Ecto neural progenitor cell (in vitro differentiated cells): ENCODE results near the gene CHCHD6.

Experiments used
- DNase-seq: peaks from one replicate; pipeline ENCODE4 v3.0.0-alpha.2; 2018; ENCODE audit warnings: low spot score

Gene CHCHD6

DNA sequence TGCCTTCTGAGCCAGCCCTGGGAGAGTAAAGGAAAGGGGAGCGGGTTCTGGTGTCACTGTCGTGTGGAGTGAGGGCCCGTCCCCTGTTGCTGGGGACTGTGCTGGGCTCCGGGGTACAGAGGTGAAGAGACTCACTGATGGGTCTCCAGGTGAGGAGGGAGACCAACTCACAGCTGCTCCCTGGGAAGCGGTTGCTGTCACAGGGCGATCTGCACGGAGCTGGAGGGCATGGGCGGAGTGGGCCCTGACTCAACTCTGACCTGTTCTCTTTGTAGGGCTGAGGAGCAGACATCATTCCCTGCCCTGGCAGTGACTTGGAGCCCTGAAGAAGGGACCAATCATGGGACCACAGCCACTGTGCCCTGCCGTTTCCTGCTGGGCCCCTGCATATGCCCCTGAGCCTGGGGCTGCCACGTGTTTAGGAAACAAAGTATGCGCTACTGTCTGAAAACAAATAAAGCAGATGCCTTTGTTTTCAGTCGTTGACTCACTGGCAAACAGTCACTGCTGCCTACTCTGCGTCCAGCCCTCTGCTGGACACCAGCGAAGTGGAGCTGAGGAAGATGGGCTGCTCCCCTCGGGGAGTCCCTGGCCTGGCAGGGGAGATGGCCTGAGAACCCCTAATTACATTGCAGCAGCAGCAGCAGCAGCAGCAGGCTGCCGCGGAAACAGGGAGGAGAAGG, 256.0 kb downstream of the CHCHD6 start:
- DNase-seq, result no peak

- DNase-seq, result no peak
These were observed 256.6 kb downstream of the CHCHD6 start for GRCh38 chr3:126960604-126960995.

- no peak for DNase-seq
These were observed 257.3 kb downstream of the CHCHD6 start for GRCh38 chr3:126961191-126961790.

DNA sequence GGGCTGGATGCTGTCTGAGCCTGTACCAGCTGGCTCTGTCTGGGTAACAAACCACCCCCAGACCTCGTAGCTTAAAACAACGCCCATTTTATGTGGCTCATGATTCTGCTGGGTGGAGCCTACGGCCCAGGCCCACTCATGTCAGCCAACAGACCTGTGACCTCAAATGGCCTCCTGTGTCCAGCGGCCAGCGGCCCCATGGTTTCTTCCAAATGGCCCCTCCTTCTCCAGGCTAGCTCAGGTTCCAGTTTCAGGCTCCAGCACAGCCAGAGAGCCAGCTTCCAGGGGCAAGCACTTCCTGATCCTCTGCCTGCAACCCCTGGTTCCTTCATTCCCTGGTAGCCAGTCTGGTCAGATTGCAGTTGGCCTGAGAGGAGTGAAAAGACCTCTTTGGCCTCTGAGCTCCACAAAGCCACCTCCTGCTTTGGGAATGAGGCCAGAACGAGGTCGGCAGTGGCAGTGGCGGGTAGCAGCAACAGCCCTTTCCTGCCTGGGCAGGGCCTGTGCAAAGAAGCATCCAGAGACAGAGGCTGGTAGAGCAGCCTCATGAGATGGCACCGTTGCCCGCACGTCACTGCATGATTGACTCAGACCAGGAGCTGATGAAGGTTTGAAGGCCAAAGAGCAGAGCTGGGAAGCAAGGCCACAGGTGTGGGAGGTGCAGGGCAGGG, 257.9 kb downstream of the CHCHD6 start:
- DNase-seq, result no peak

DNA sequence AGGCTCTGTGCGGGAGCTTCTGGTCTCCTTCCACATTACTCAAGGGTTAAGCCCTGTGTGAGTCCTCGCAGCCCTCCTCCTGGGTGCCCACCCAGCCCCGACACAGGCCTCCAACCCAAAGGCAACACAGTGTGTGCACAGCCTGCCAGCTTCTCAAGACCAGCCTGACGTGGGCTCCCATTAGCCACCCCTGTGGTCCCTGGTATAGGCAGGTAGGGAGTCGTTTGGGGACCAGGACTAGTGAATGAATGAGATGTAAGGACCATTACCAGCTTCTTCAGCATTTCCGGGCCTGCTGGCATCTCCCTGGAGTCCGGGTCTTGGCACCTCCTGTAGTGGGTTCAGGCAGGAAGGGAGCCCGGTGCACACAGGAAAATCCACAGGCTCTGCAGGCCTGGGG, 258.7 kb downstream of the CHCHD6 start:
- no peak for DNase-seq

DNA sequence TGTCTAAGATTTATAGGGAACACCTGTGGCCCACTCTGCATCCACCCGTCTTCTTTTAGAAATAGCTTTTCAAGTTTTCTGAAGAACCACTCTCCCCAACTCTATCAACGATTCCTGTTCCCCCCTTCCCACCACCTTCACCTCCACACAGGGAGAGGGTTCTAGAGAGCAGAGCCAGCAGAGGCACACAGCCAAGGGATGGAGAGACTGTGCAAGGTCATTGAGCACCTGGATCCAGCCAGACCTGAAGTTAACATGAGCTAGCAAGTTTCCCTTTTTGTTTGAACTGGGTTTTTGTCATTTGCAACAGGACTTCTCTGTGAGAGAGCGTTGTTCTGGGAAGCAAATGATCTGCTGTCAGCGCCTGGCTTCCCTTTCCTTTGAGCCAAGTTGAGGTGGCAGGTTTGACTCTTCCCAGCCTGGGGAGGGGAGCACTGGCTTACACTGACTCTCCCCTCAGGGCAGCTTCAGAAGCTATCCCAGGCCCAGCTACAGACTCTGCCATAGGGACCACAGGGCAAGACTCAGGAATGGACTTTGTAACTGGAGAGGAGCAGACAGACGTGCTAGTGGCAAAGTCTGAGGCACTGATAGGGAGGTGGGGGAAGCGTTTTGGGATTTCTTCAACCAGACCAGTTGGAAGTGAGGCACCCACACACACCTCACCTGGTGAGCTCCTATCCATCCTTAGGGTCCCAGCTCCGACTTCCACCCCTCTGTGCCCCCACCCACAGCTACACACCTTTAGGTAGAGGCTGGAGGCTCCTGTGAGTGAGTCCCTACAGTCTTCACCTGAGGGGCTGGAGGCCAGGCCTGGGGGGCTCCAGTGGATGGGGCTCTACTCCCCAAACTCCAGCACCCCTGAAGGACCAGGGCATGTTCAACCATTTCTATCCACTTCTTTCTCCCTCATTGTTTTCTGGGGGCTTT, 259.5 kb downstream of the CHCHD6 start:
- DNase-seq, result no peak

DNA sequence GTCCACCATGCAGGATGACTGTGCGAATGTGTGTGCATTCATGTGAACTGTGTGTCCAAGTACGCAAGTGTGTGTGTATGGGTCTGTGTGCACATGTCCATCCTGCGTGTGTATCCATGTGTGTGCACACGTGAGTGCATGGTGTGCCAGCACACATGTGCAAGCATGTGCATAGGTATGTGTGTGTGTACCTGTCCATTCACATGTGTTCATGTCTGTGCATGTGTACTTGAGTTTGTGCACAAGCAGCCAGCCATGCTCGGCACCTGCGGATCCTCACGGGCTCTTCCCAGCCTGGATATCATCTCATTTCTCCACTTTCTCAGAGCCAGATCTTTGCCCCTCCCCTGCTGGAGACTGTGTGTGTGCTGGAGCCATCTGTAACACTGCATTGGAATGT, 260.2 kb downstream of the CHCHD6 start:
- no peak for DNase-seq

GRCh38 chr3:126964950-126965349, 260.9 kb downstream of the CHCHD6 start:
- no peak for DNase-seq

- no peak for DNase-seq
These were observed 261.6 kb downstream of the CHCHD6 start for GRCh38 chr3:126965526-126966080.

- no peak for DNase-seq
These were observed 263.3 kb downstream of the CHCHD6 start for GRCh38 chr3:126967386-126967785.

- DNase-seq, result no peak
These were observed 264.7 kb downstream of the CHCHD6 start for GRCh38 chr3:126968391-126969390.

DNA sequence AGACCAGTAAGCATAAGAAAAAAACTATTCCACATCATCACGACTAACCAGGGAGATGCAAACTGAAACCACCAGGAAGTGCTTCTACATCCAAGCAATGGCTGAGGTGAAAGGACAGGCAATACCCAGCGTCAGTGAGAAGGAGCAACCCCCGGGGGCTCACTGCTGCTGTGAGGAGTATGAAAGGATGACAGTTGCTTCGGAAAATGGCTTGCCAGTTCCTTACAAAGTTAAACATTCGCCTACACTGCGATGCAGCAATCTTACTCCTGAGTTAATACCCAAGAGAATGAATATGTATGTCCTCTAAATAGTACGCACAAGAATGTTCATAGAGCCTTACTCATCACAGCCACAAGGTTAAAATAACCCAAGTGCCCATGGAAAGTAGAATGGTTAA, 265.5 kb downstream of the CHCHD6 start:
- DNase-seq, result no peak

DNA sequence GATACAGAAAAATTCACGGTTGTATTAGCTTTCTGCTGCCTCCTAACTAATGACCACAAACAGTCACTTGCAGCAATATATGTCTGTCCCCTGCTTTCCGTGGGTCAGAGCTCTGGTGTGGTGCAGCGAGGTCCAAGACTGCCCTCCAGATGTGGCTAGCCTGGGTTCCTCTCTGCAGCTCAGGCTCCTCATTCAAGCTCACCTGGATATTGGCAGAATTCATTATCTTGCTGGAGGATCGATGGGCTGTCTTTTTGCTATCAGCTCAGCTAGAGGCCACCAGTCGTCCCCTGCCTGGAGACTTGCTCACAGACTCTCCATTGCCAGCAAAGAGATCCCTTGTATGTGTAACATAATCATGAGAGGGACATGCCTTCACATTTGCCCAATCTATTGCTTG, 266.1 kb downstream of the CHCHD6 start:
- no peak for DNase-seq

DNA sequence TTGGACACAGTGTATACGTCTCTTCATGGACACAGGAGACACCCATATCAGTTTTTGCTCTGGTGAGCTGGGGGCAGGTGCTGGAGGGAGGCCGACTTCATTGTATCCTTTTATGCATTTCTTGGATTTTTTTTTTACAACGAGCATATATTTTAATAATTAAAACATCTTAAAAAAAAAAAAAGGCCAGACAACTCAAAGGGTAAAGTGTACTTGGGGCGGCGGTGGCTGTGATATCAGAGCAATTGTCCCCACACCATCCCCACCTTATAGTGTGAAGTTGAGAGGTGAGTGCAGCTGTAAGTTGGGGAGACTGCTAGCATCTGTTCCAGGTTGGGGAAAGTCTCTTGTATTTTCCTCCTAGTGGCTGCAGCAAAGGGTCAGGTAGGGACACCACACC, 266.9 kb downstream of the CHCHD6 start:
- no peak for DNase-seq

DNA sequence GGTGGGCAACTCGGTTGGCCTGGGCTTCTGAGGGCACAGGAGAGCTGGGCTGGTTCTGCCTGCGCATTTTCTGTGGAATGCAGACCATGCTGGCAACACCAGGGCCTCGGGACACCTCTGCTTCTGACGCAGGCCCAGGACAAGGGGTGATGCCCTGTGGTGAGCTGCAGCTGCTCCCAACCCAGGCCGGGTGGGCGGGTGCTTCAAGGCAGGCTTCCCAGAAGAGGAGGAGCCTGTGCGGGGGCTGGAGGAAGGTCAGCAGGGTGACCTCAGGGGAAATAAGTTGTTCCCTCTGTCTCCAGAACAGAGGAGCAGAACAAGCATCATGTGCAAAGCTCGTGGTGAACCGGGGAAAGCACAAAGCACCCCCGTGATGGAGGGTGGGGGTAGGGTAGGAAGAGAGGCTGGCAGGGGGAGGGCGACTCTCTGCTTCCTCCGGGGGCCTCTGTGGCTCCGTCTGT, 267.9 kb downstream of the CHCHD6 start:
- DNase-seq, result peak; percentile 67

- no peak for DNase-seq
These were observed 268.8 kb downstream of the CHCHD6 start for GRCh38 chr3:126972866-126973265.

DNA sequence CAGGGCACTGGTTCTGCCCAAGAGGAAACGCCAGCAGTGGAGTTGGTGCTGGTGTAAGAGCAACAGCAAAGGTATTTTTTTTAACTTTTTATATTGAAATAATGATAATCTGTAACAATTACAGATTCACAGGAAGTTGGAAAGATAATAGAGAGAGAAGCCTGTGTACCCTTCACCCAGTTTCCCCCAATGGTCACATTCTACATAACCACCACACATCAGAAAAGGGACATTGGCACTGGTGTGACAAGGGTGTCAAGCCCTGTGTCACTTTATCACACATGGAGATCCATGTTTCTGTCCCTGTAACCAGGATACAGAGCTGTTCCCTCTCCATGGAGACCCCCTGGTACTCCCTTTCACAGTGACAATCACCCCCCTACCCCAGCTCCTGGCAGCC, 269.8 kb downstream of the CHCHD6 start:
- DNase-seq, result no peak

DNA sequence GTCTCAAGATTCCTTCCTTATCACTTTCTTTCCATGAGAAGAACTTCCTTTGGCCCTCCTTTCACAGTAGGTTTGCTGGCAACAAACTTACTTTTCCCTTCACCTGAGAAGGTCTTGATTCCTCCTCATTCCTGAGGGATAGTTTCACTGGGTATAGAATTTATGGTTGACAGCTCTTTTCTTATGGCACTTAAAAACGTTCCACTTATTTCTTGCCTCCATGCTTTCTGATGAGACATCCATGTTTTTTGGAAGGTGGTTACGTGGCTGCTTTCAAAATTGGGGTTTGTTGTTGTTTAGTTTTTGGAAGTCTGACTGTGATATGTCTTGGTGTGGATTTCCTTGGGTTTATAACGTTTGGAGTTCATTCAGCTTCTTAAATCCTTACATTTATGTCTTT, 270.7 kb downstream of the CHCHD6 start:
- no peak for DNase-seq

DNA sequence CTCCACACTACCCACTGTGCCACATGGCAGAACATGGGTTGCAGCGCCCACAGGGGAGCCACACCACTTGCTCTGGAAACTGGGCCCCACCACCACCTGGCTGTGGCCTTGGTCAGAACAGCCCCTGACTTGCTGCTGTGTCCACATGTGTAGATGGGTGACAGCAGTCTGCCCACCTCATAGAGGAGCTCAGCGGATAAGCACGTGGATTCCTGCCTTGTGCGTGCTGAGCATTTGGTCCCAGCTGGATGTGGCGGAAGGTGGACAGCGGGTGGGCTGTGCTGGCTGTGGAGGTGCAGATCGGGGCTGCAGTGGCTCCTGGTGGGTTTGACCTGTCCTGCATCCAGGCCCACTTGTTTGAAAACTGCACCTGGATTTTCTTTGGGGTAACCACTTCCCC, 272.9 kb downstream of the CHCHD6 start:
- no peak for DNase-seq

GRCh38 chr3:126977821-126978220, 273.8 kb downstream of the CHCHD6 start:
- DNase-seq, result no peak

DNA sequence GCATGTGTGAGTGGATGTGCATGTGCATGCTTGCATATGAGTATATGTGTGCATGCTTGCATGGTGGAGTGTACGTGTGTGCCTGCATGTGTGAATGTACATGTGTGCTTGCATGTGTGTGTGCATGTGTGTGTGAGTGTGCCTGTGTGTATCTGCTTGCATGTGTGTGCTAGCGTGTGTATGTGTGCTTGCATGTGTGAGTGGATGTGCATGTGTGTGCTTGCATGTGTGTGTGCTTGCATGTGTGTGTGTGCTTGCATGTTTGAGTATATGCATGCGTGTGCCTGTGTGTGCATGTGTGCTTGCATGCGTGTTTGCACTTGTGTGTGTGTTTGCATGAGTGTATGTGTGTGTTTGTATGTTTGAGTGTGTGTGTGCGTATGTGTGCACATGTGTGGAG, 274.3 kb downstream of the CHCHD6 start:
- DNase-seq, result no peak
